K562 (cell line): ENCODE results near the gene FOXP3.

Experiments
- BRF1 ChIP-seq: IDR thresholded peaks from 3 replicates; pipeline ENCODE4 v1.6.1; 2011; ENCODE audit warnings: borderline replicate concordance, mild to moderate bottlenecking; ENCODE audit not compliant: insufficient read length; ENCODE audit errors: extremely low read depth
- SRF ChIP-seq, 2 experiments: fragments of 250-450, 450-650 bp in 1 of 2; sonication (Bioruptor Pico) in 1 of 2; sonication (generic) in 1 of 2; formaldehyde crosslinking; IDR thresholded peaks; 2 replicates each; pipeline versions ENCODE4 v1.5.0 to v1.5.1; 2020 to 2022; ENCODE audit warnings: mild to moderate bottlenecking in 1 of 2, missing genetic modification reagents in 1 of 2

DNA sequence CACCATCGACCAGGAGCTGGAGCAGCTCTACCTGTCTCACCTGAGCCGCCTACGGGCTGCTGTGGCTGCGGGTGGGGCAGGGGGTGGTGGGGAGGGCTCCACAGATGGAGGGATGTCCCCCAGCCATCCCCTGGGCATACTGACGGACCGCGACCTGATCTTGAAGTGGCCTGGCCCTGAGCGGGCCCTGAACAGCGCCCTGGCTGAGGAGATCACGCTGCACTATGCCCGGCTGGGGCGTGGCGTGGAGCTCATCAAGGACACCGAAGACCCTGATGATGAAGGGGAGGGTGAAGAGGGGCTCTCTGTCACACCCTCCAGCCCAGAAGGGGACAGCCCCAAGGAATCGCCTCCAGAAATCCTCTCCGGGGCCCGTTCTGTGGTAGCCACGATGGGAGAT, 21.6 kb upstream of the FOXP3 start:
- TF ChIP-seq SRF (CRISPR knock-in tag; IDR thresholded peaks at IDR 0.05) (no peak), BRF1 (no peak)
